Activated effector memory CD4-positive, alpha-beta T cell treated with anti-CD3 and anti-CD28 coated beads, Interleukin-2, amount 50 U/mL, for 16 hours (primary cell): ENCODE data around the gene SLC11A1.

ENCODE experiments used
- DNase-seq: peaks from one replicate; pipeline ENCODE4 v3.0.0-alpha.2; 2020

SLC11A1 gene

DNA sequence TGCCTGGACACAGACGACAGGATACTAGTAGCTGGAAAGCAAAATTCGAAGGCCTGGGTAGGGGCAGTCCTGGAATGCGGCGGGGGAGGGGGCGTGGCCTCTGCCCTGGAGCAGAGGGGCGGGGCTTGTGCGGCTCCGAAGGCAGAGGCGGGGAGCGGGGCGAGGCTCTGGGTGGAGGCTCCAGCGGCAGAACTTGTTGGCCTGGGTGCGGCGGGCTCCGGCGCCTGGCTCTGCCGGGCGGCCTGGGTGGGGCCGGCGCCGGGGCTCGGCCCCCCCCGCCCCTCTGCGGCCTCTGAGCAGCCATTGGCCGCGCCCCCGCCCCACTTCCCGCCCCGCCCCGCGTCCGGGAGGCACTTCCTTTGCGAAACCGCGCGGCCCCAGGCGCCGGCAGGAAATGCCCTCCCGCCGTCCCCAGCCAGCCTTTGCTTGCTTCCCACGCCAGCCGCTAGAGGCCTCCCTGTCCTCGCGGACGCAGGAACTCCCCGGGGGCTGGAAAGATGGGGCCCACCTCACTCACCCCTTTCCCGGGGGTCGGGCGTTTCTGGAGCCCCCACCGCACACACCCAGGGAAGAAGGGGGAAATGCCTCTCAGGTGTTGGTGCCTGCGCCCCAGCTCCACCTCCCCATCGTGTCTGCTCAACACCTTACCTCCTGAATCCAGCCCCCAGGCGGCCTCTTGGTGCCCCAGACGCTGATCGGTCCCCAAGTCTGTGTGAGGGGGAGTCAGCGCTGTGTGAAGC is 24.3 kb downstream of the SLC11A1 start:
- peak; percentile 96 for DNase-seq

DNA sequence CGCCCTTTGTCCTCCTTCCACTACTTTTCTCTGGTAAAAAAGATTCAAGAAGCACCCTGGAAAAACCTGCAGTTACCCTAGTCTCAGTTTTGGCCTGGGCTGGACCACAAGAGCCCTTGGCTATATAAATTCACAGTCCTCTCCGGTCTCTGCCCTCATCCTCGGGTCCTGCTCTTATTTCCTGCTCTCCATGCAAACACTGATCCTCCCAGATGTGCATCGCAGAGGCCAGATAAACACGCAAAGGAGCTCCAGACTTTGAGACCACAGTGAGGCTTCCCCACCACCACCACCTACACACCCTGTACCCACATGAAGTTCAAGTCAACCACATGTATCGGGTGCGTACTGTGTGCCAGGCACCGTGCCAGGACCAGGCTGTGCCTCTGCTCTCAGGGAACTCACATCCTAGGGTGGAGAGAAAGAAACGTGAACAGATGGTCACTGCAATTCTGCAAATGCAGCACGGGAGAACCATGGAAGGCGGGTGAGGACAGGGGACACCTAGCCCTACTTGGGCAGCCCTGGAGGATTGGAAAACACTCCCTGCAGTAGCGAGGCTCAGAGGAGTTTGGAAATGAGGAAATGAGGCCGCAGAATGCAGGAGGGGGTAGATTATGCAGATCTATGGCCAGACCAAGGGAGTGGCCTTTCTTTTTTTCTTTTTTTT is 25.0 kb downstream of the SLC11A1 start:
- DNase-seq = peak; percentile 84

DNA sequence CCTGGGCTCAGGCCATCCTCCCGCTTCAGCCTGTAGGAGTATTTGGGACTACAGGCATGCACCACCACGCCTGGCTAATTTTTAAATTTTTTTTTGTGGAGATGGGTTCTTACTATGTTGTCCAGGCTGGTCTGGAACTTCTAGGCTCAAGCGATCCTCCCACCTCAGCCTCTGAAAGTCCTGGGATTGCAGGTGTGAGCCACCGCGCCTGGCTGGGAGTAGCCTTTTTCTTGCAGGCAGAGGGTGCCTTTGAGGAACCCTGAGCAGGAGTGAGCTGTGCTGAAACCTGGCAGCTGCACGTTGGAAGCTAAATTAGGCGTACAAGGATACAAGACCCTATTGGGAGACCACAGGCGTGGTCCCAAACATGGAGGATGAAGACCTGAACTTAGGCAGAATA is 25.6 kb downstream of the SLC11A1 start:
- no peak for DNase-seq

- no peak for DNase-seq
Observed at GRCh38 chr2:218418321-218418716, 36.2 kb downstream of the SLC11A1 start.

DNA sequence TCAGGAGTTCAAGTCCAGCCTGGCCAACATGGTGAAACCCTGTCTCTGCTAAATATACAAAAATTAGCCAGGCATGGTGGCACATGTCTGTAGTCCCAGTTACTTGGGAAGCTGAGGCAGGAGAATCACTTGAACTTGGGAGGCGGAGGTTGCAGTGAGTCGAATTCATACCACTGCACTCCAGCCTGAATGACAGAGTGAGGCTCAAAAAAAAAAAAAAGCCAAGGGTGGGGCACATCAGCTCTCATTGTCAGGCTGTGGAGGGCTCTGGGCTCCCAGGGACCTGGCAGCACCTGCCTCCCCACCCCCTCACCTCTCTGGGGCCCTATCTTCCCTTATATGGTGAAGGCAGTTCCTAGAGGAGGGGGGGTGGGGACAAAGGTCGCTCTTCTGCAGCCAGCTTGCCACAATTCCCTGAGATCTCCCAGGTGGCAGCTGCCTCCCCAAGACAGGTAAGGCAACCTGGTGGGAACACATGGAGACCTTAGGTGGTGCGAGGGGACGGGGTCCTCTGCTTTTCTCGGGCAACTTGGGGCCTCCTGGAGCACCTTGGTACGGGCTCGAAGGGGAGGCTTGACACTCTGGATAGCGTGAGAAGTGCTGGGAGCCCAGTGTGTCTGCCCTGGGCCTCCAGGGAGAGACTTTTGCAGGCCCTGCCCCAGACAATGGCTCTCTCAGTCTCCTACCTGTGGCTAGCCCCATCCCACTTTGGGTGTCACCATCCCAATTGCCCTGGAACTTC is 36.8 kb downstream of the SLC11A1 start, which contains the start of gene VIL1:
Gene VIL1 (plus strand): TSS at position 407 of the 742 bp plus-strand sequence. CDS start 4,656 bp downstream, outside the sequence.
- no peak for DNase-seq

DNA sequence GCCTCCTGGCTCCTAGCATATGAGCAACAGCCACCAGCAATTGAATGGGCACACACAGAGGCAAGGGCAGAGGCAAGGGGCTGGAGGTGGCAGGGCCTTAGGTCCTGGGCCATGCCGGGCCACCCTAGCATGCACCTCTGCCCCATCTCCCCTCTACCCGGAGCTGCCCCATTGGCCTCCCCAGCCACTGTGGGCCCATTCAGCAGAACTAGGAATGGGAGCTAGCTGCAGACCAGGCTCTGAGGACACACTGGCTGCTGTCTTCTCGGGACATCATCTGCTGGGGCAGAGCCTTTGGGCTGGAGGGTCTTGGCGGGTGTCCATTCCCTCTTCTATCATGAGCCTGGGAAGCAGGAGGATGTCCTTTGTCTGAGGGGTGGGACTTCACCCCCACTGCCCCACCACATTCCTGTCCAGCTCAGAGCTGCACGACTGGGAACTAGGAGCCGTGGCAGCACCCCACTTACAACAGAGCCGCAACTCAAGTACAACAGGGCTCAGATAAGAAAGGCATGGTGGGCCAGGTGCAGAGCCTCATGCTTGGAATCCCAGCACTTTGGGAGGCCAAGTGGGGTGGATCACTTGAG is 37.6 kb downstream of the SLC11A1 start:
- no peak for DNase-seq

DNA sequence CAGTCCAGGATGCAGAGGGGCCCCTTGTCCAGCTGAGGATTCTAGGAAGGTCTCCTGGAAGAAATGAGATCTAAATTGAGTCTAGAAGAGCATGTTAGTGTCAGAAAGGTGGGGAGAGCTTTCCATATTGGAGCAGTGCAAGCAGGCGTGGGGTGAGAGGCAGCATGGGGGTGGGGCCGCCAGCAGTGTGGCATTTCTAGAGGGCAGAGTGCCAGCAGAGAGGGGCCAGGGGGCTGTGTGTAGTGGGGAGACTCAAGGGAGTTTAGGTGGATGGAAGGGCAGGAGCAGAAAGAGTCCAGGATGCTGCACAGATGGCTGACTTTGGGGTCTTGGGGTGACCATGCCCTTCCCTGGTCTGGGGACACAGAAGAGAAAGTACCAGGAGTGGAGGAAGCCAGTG is 39.0 kb downstream of the SLC11A1 start:
- no peak for DNase-seq

DNA sequence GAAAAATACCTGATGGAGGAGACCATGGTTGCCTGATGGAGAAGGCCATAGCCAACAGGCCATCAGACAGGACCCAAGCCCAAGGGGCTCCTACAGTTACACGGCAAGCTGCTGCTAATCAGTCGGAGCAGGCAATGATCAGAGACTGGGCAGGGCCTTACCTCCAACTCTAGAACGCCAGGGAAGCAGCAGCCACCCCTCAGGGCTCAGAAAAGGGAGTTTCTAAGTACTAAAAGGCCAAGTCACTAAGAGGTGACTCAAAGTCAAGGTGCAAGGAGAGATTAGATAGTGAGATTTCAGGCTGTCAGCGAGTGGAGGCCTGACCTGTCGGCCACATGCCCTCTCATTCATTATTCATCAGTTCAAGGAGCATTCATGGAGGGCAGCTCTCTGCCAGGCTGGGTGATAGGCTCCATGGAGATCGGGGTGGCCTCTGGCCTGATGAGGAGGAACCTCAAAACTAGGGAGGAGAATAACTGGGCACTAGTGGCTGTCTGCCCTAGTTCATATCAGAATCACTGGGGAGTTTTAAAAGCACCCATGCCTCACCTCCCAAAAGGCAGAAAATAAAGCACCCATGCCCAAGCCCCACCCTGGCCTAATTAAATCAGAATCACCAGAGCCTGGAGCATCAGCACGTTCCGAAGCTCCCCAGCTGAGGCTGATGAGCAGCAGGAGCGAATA is 40.5 kb downstream of the SLC11A1 start:
- no peak for DNase-seq

- DNase-seq = no peak
Observed at GRCh38 chr2:218423584-218423983, 41.5 kb downstream of the SLC11A1 start.

- DNase-seq = no peak
Observed at GRCh38 chr2:218425531-218425930, 43.5 kb downstream of the SLC11A1 start.

DNA sequence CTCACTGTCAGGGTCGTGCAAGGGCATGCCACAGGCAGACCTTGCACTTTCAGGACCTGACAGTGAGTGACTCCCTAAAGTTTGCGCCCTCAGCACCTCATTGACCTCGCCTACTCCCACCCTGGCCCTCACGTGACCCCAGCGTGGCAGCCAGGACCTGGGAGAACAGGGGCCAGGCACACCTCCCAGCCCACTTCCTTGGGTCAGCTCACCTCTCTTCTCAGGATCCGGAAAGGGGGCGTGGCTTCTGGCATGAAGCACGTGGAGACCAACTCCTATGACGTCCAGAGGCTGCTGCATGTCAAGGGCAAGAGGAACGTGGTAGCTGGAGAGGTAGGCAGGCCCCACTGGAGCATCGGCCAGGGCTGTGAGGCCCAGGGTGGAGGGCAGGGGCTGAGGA is 45.7 kb downstream of the SLC11A1 start:
- DNase-seq = no peak

DNA sequence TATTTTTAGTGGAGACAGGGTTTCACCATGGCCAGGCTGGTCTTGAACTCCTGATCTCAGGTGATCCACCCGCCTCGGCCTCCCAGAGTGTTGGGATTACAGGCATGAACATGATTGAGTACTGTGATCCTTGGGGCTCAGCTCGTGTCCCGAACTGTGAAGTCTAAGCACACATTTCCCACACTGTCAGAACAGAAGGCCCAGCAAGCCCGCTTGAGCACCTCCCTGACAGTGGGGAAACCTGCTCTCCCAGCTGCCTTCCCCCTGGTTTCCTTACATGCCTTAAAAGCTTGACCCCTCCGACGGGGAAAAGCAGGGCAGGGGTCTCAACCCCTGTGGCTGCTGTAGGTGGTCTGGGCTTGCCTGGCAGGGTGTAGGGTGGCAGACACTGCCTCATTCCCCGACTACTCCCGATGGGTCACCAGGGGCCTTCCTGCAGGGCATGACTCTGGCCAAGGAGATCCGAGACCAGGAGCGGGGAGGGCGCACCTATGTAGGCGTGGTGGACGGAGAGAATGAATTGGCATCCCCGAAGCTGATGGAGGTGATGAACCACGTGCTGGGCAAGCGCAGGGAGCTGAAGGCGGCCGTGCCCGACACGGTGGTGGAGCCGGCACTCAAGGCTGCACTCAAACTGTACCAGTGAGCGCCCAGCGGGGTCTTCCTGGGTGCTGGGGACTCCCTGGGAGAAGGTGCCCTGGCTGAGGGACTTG is 46.9 kb downstream of the SLC11A1 start:
- DNase-seq = no peak

DNA sequence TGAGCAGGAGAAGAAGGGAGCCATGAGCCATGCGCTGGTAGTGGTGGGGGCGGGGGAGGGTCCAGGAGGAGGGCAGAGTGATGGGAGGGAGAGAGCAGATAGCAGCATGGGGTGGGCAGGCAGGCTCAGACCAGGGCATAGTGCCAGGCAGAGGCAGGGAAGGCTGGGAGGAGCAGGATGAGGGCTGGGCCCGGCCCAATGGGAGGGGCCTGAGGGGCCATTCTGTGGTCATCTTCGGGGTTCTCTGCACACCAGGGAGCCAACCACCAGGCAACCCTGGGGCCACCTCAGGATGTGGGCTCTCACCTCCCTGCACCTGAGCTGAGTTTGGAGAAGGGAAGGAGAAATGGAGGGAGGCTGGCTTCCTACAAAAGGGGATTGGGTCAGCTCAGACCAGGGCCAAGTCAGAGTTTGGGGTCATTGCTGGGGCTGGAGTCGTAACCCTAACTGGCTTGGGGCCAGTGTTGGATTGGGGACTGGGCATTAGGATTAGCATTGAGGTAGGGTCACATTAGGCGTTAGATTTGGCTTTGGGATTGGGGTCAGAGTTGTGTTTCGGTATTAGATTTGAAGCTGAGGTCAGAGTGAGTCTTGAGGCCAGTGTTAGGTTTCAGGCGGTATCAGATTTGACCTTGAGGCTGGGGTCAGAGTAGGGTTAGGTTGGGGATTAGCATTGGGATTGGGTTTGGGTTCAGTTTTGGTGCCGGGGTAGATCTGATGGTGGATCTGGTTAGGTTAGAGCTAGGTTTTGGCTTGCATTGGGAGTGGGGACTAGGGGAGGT is 48.0 kb downstream of the SLC11A1 start:
- peak; percentile 27 for DNase-seq

GRCh38 chr2:218430721-218431120 is 48.6 kb downstream of the SLC11A1 start:
- DNase-seq = peak; percentile 41

DNA sequence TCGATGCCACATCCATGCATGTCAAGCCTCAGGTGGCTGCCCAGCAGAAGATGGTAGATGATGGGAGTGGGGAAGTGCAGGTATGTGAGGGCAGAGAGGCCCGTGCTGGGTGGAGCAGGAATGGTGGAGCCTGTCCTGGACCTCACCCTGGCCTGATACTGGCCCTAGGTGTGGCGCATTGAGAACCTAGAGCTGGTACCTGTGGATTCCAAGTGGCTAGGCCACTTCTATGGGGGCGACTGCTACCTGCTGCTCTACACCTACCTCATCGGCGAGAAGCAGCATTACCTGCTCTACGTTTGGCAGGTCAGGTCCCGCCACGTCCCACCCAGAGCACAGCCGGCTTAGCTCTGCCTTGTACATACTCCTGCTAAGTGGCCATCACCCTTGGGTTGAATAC is 49.8 kb downstream of the SLC11A1 start:
- DNase-seq = peak; percentile 34

DNA sequence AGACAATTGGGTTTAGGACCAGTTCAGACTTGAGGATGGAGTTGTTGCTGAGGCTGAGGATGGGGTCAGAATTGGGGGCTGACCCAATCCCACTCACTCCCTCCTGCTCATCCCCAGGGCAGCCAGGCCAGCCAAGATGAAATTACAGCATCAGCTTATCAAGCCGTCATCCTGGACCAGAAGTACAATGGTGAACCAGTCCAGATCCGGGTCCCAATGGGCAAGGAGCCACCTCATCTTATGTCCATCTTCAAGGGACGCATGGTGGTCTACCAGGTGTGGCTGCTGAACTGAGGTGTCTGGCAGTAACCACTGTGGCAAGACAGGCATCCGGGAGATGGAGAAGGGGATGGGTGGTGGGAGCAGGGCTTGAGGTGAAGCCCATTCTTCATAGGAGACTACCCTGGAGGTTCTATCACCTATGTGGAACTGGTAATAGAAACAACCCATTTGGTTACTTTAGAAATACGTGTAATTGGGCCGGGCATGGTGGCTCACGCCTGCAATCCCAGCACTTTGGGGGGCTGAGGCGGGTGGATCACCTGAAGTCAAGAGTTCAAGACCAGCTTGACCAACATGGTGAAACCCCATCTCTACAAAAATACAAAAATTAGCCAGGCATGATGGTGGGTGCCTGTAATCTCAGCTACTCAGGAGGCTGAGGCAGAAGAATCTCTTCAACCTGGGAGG is 50.7 kb downstream of the SLC11A1 start:
- DNase-seq = peak; percentile 49

GRCh38 chr2:218434456-218434855 is 52.4 kb downstream of the SLC11A1 start:
- DNase-seq = no peak

DNA sequence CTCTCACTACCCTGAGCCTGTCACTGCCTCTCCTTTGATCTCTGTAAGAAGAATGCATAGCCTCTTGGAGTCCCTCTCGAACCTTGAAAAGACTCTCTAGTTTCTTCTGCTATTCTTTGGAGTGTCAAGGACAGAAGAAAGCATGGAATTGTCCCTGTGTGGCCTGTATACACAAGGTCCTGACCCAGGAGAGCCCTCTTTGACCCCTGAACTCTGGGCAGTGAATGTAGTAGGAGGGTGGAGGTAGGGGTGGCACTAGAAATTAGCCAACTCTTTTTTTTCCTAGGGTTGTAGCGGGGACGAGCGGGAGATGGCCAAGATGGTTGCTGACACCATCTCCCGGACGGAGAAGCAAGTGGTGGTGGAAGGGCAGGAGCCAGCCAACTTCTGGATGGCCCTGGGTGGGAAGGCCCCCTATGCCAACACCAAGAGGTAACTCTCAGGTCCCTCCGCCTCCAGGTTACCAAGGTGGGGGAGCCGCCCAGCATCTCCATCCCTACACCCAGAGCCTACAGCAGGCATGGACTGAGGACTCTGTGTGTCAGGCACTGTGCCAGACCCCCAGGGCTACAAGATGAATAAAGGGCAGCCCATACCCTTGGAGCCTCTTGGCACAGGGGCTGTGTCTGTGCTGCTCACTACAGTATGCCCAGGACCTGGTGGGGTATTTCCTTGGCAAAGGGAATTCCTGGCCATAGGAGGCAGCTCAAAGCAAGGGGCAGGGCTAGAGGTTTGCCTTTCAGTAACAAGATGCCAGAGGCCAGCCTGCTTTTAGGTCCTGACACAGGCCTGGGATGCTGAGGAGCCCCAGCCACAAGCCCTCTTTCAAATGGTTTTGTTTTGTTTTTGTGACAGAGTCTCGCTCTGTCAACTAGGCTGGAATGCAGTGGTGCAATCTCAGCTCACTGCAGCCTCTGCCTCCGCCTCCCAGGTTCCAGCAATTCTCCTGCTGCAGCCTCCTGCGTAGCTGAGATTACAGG is 53.2 kb downstream of the SLC11A1 start:
- no peak for DNase-seq

- DNase-seq = no peak
Observed at GRCh38 chr2:218436992-218437391, 54.9 kb downstream of the SLC11A1 start.
